Fibroblast of skin of abdomen (primary cell): ENCODE results near the gene EIF3D.

ENCODE experiments used
- DNase-seq: peaks from one replicate; pipeline ENCODE4 v3.0.0-alpha.2; 2013

Gene EIF3D

DNA sequence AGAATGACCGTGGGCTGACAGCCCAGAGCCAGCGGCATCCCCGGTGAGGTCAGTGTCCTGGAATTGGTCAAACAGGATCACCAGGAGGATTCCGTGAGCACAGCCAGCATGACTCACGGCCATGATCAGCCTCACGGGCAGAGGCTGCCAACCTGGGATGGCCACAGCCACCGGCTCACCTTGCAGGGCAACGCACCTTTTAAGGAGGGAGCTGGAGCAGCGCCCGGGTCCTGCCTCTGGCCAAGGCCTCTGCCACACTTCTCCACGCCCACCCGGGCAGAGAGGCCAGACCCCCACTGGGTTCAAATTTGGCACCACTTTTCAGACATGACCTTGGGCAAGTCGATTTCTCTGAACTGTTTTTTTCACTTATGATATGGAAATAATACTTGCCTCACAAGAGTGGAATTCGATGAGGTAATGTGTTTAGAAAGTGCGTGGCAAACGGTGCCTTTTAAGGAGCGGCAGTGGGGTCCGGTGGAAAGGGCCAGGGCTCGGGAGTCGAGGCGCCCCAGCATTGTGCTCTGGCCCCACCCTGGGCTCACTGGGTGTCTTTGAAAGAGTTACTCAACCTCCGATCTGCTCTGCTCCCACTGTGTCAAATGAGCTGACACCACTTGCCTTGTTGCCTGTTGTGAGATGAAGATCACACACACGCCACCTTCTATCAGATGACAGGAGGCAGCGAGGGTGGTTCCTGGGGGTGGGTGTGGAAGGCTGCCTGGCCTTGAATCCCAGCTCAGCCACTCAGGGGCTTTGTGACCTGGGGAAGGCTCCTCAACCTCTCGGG lies 63.5 kb downstream of the EIF3D start:
- DNase-seq, result peak; percentile 84

- no peak for DNase-seq
These were observed 64.2 kb downstream of the EIF3D start for GRCh38 chr22:36464715-36465231.

DNA sequence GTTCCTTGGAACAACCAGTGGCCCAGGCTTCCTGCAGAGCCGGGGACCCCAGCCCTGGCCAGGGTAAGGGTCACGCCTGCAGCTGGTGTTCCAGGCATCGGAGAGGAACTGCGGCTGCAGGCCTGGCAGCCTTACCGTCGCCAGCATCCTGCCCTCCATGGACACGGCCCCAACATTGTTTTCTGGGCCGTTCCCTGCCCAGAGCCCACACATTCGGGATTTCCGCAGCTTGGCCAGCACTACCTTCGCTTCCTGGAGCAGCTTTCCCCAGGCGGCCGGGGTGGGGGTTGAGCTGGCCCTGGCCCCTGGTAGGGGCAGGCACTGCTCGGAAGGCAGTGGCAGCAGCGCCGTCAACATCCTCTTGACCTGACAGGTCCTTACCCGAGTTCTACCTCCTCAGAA lies 65.2 kb downstream of the EIF3D start:
- DNase-seq, result no peak

GRCh38 chr22:36461665-36462649 lies 67.0 kb downstream of the EIF3D start:
- DNase-seq, result peak; percentile 95
